ENCODE results near the gene STOX2. TPM values are rescaled to one million over a fixed set of nuclear protein-coding genes. Genes with fewer than 3 reads are reported as not detected.

STOX2 gene
- polyA plus RNA-seq (2013, experiment 1 of 2; ENCODE audit: insufficient read length), result 0.71 TPM
- 1.1 TPM for polyA plus RNA-seq (2013, experiment 2 of 2; ENCODE audit: insufficient read length)

GRCh38 chr4:183905081-183905592 lies at the start of gene STOX2:
Gene STOX2 (plus strand): TSS chr4:183905307. CDS start chr4:183906791, 1,484 bp downstream.
- DNase-seq, result peak; percentile 57

- DNase-seq, result no peak
Measured at GRCh38 chr4:183855323-183856190, 49.5 kb upstream of the STOX2 start.

- no peak for DNase-seq
Measured at GRCh38 chr4:183857040-183857439, 48.1 kb upstream of the STOX2 start.

GRCh38 chr4:183858011-183858615 lies 47.0 kb upstream of the STOX2 start:
- DNase-seq, result no peak

- DNase-seq, result no peak
Measured at GRCh38 chr4:183860119-183860518, 45.0 kb upstream of the STOX2 start.

GRCh38 chr4:183860731-183861130 lies 44.4 kb upstream of the STOX2 start:
- DNase-seq, result no peak

- DNase-seq, result no peak
Measured at GRCh38 chr4:183861426-183861825, 43.7 kb upstream of the STOX2 start.

GRCh38 chr4:183863155-183863825 lies 41.8 kb upstream of the STOX2 start:
- no peak for DNase-seq

GRCh38 chr4:183867247-183867646 lies 37.9 kb upstream of the STOX2 start:
- no peak for DNase-seq

- DNase-seq, result no peak
Measured at GRCh38 chr4:183870997-183871396, 34.1 kb upstream of the STOX2 start.

- no peak for DNase-seq
Measured at GRCh38 chr4:183871581-183871980, 33.5 kb upstream of the STOX2 start.

- DNase-seq, result no peak
Measured at GRCh38 chr4:183872531-183872930, 32.6 kb upstream of the STOX2 start.

- DNase-seq, result no peak
Measured at GRCh38 chr4:183873409-183874185, 31.5 kb upstream of the STOX2 start.

GRCh38 chr4:183875251-183875825 lies 29.8 kb upstream of the STOX2 start:
- no peak for DNase-seq

GRCh38 chr4:183876268-183876934 lies 28.7 kb upstream of the STOX2 start:
- peak; percentile 71 for DNase-seq

GRCh38 chr4:183878251-183878970 lies 26.7 kb upstream of the STOX2 start:
- no peak for DNase-seq

- DNase-seq, result no peak
Measured at GRCh38 chr4:183885205-183885720, 19.8 kb upstream of the STOX2 start.

GRCh38 chr4:183887351-183887750 lies 17.8 kb upstream of the STOX2 start:
- DNase-seq, result no peak

GRCh38 chr4:183888564-183888963 lies 16.5 kb upstream of the STOX2 start:
- DNase-seq, result no peak

- no peak for DNase-seq
Measured at GRCh38 chr4:183889190-183889589, 15.9 kb upstream of the STOX2 start.
